Fibroblast of mammary gland (primary cell): ENCODE data around the gene PCDH15.

Experiments
- DNase-seq: peaks from one replicate; pipeline ENCODE4 v3.0.0-alpha.2; 2010; ENCODE audit warnings: low read depth
- H3K4me3 ChIP-seq: 2 replicates; pipeline ENCODE4 v1.5.1; 2011; ENCODE audit warnings: low read depth, mild to moderate bottlenecking, low read length, moderate library complexity; ENCODE audit not compliant: control insufficient read depth
- TF ChIP-seq, protein P1 (sequence below): conservative IDR thresholded peaks from 2 replicates; pipeline ENCODE4 v1.5.1; 2011; ENCODE audit warnings: low read depth, low read length, inconsistent platforms; ENCODE audit not compliant: control insufficient read depth, insufficient read depth

Gene PCDH15

DNA sequence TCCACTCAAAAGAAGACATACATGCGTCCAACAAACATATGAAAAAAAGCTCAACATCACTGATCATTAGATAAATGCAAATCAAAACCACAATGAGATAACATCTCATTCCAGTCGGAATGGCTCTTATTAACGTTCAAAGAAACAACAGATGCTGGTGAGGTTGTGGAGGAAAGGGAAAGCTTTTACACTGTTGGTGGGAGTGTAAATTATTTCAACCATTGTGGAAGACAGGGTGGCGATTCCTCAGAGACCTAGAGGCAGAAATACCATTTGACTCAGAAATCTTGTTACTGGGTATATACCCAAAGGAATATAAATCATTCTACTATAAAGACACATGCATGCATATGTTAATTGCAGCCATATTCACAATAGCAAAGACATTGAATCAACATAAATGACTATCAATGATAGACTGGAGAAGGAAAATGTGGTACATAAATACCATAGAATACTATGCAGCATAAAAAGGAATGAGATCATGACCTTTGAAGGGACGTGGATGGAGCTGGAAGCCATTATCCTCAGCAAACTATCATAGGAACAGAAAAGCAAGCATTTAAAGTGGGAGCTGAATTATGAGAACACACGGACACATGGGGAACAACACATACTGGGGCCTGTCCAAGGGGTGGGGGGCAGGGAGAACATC is 28.4 kb downstream of the PCDH15 start:
- H3K4me3 ChIP-seq: no peak overlapping the region
- no peak for DNase-seq
- TF ChIP-seq, protein P1, sequence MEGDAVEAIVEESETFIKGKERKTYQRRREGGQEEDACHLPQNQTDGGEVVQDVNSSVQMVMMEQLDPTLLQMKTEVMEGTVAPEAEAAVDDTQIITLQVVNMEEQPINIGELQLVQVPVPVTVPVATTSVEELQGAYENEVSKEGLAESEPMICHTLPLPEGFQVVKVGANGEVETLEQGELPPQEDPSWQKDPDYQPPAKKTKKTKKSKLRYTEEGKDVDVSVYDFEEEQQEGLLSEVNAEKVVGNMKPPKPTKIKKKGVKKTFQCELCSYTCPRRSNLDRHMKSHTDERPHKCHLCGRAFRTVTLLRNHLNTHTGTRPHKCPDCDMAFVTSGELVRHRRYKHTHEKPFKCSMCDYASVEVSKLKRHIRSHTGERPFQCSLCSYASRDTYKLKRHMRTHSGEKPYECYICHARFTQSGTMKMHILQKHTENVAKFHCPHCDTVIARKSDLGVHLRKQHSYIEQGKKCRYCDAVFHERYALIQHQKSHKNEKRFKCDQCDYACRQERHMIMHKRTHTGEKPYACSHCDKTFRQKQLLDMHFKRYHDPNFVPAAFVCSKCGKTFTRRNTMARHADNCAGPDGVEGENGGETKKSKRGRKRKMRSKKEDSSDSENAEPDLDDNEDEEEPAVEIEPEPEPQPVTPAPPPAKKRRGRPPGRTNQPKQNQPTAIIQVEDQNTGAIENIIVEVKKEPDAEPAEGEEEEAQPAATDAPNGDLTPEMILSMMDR: no peak

DNA sequence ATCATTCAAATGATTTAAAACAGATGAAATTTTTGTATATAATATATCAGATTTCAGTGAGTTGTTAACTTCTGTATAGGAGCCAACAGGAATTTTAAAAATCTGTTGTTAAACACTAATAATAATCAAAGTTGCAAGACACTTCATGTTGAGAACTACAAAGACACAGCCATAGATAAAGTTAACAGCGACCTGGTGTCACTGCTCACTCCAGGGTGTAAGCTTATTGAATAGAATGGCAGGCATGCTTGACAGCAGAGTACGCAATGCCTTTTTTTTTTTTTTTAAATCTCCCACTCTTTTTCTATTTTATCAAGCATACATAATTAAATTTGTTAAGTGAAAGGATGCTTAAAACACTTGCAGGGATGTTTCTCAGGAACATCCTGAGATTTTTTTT is 32.0 kb downstream of the PCDH15 start:
- DNase-seq: no peak
- H3K4me3 ChIP-seq: no peak overlapping the region
- TF ChIP-seq, protein P1: no peak

DNA sequence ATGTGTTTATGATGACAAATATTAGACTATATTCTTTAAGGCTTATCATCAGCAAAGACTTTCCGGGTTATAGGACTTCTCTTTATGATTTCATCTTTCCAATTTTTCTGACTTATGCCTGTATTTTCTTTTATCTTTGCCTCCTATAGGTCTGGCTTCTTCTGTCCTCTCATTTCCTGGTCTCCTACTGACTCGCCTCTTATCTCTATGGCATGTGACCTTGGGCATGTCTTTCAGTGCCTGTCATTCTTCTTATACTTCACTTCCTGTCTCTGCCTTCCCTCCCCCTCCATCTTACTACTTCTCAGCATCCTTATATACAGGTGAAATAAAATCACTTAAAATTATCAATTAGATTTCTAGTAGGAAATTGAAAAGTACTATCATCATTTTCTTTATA is 42.2 kb downstream of the PCDH15 start:
- no peak overlapping the region for H3K4me3 ChIP-seq
- DNase-seq: no peak

DNA sequence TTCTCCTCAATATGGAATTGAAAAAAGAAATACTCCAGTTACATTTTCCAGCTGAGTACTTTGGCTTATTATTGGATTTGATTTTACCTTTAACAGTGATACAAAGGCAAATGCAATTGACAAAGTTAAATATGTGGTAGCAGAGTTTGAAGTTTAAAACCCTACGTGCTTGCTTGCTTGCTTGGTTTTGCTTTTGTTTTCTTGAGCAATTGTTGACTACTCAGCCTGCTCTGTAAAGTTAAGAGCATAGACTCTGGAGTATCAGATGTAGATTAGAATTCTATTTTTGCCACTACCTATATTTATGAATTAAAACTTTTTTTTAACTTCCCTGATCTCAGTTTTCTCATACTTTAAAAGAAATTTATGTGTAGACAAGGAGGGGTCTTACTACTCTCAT is 51.4 kb downstream of the PCDH15 start:
- no peak overlapping the region for H3K4me3 ChIP-seq
- no peak for DNase-seq
- TF ChIP-seq, protein P1: no peak

More for the DNA sequence above, 42.2 kb downstream of the PCDH15 start:
- TF ChIP-seq, protein P1: no peak

DNA sequence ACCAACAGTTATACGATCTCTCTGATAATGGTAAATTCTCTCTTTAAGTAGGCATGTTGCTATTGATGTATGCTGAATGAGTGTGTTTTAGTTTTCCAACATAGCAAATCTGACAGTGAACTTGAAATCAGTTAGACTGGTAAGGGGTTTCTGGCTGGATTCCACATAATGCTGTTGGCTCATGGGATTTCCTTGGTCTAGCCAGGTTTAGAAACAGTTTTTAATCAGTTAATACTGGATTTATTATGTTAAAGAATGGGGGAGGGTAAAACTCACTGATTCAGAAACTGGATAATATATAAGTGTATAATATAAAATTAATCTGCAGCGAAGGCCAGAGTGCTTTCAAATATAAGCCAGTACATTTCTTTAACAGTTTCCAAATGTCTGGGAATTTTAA is 55.6 kb downstream of the PCDH15 start:
- TF ChIP-seq, protein P1: no peak
- H3K4me3 ChIP-seq: no peak overlapping the region
- no peak for DNase-seq

DNA sequence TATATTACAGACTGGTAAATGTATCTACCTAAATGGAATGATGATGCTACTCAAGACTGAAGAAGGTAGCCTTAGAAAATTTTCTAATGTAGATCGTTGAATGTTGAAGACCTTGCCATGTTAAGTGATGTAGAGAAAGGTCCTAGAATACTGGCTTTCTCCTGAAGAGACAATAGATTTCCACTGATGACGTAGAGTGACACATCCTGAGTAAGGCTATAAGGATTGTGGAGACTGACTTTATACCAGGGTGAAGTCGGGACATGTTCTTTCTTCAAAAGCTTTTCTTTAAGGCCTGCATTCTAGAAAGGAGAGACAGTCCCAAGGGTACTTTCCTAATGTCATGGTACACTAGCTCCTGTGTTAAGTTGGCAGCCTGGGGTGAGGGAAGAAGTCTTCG is 58.6 kb downstream of the PCDH15 start:
- no peak for DNase-seq
- H3K4me3 ChIP-seq: no peak overlapping the region
- TF ChIP-seq, protein P1: no peak

DNA sequence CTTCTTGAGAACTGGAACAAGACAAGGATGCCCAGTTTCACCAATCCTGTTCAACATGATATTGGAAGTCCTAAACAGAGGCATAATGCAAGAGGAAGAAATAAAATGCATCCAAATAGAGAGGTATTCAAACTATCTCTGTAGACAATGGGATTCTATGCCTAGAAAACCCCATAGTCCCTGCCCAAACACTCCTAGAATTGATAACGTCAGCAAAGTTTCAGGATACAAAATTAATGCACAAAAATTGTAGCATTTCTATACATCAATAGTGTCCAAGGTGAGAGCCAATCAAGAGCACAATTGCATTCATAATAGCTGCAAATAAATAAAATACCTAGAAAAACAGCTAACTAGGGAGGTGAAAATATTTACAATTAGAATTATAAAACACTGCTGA is 72.5 kb downstream of the PCDH15 start:
- no peak for DNase-seq
- TF ChIP-seq, protein P1: no peak
- no peak overlapping the region for H3K4me3 ChIP-seq
